OCI-LY7 (cell line): ENCODE results near the gene ANTXR1. TPM values are rescaled to one million over a fixed set of nuclear protein-coding genes. Genes with fewer than 3 reads are reported as not detected.

ENCODE experiments used
- BruUV-seq: library from RNA; stranded (reverse); fragments of 400-500 nt; replicated peaks from 2 replicates; lab custom pipeline; 2021; lab: Mats Ljungman, UMichigan
- CTCF ChIA-PET: fragments of 300-600 bp; sonication (Branson Sonifier 250); formaldehyde crosslinking; loops from one replicate; lab custom pipeline; 2022; ENCODE audit warnings: antibody characterized with exemption; ENCODE audit not compliant: unreplicated experiment; lab: Charles Lee
- POLR2A ChIA-PET: fragments of 300-600 bp; sonication (Branson Sonifier 250); formaldehyde crosslinking; loops from one replicate; lab custom pipeline; 2022; ENCODE audit warnings: antibody characterized with exemption; lab: Charles Lee
- DNase-seq: peaks from one replicate; pipeline ENCODE4 v3.0.0-alpha.2; 2015; ENCODE audit warnings: low spot score
- H2AFZ ChIP-seq: fragments of 200-600 bp; sonication (generic), shearing (Covaris generic); 2 replicates; pipeline ENCODE4 v1.6.1; 2014; ENCODE audit warnings: mild to moderate bottlenecking, antibody characterized with exemption, low read length, moderate library complexity
- H3K27ac ChIP-seq: fragments of 200-600 bp; sonication (generic); 2 replicates; pipeline ENCODE4 v1.5.1; 2014; ENCODE audit warnings: mixed run types, low read depth, mild to moderate bottlenecking, moderate library complexity, low read length, inconsistent platforms; ENCODE audit not compliant: poor library complexity, severe bottlenecking
- H3K36me3 ChIP-seq: fragments of 200-600 bp; sonication (generic); 2 replicates; pipeline ENCODE4 v1.6.1; 2014; ENCODE audit warnings: mild to moderate bottlenecking, antibody characterized with exemption, low read length, moderate library complexity, mixed read lengths; ENCODE audit not compliant: insufficient read depth
- H3K4me1 ChIP-seq: fragments of 200-600 bp; sonication (generic); 2 replicates; pipeline ENCODE4 v1.5.1; 2014; ENCODE audit warnings: mild to moderate bottlenecking, low read length; ENCODE audit not compliant: insufficient read depth, poor library complexity, severe bottlenecking
- H3K4me2 ChIP-seq: fragments of 200-600 bp; sonication (generic); 2 replicates; pipeline ENCODE4 v1.6.1; 2014; ENCODE audit warnings: mild to moderate bottlenecking, low read length
- H3K4me3 ChIP-seq: fragments of 200-600 bp; sonication (generic); 2 replicates; pipeline ENCODE4 v1.5.1; 2014; ENCODE audit warnings: mild to moderate bottlenecking, low read depth, low read length; ENCODE audit not compliant: poor library complexity, severe bottlenecking
- H3K79me2 ChIP-seq: fragments of 200-600 bp; sonication (generic); 2 replicates; pipeline ENCODE4 v1.6.1; 2016; ENCODE audit warnings: low read depth, mild to moderate bottlenecking, low read length, moderate library complexity, mixed read lengths; ENCODE audit not compliant: insufficient read depth
- H3K9me2 ChIP-seq: fragments of 200-600 bp; sonication (generic); 2 replicates; pipeline ENCODE4 v1.6.1; 2016; ENCODE audit warnings: mild to moderate bottlenecking, low read length, mixed read lengths; ENCODE audit not compliant: insufficient read depth
- H3K9me3 ChIP-seq: fragments of 200-600 bp; sonication (generic); 2 replicates; pipeline ENCODE4 v1.6.1; 2014; ENCODE audit warnings: mild to moderate bottlenecking, mixed run types, low read length, mixed read lengths
- H4K20me1 ChIP-seq: fragments of 200-600 bp; sonication (generic); 2 replicates; pipeline ENCODE4 v1.6.1; 2014; ENCODE audit warnings: mild to moderate bottlenecking, antibody characterized with exemption, low read length, moderate library complexity, mixed read lengths; ENCODE audit not compliant: insufficient read depth
- EZH2phosphoT487 ChIP-seq: fragments of 200-600 bp; sonication (generic); IDR thresholded peaks from 2 replicates; pipeline ENCODE4 v1.6.1; 2018; ENCODE audit warnings: low read depth, borderline replicate concordance, mild to moderate bottlenecking, mixed run types, antibody characterized with exemption, low read length, moderate library complexity, mixed read lengths
- intact Hi-C: fragments of 100-400 bp; cut with micrococcal nuclease; formaldehyde crosslinking; loops from one replicate; pipeline ENCODE4 v1.10.0; 2022; ENCODE audit not compliant: unreplicated experiment
- total RNA-seq, 2 experiments: library from RNA; depleted of rRNA in 1 of 2; stranded (reverse); fragments of >200 nt in 1 of 2; shearing (Covaris generic) in 1 of 2; gene quantifications; 2 replicates each; pipeline ENCODE4 v1.2.3, GENCODE V29; 2014 to 2022
- TF ChIP-seq, protein P1 (sequence below): fragments of 200-600 bp; sonication (generic); conservative IDR thresholded peaks from 2 replicates; pipeline ENCODE4 v1.5.1; 2014; ENCODE audit warnings: mild to moderate bottlenecking, antibody characterized with exemption, low read length, moderate library complexity, mixed read lengths

Gene ANTXR1
- total RNA-seq, 2 experiments from 2014 or later: not detected

DNA sequence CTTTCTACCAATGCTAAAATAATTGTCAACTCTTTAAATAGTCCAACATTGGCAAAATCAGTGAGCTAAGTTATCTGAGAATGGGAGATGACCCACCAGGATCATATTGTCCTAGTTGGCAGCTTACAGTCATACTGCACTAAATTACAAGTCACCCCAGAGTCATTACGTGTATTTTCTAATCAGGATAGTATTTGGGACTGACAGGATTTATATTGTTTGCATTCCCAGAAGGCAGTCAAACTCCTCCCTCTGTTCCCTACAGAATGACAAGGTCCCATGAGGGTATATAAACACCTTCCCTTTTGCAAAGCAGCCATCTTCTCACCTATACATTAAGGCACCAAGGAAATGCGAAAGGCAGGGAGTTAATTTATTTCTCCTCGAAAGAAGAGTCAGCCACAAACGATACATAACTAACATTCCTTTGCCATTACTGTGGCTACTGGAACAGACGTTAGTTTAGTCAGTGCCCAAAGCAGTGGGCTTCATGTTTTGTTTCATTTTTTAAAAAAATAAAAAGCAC lies 125.3 kb downstream of the ANTXR1 start:
- H3K9me2 ChIP-seq: no peaks in the 10 kb centered on the region
- intact Hi-C loops: no loop called here
- ChIA-PET POLR2A (no interaction called here), CTCF (no interaction called here)
- no peaks in the 10 kb centered on the region for H3K79me2 ChIP-seq
- no peak for TF ChIP-seq EZH2phosphoT487
- TF ChIP-seq, protein P1, sequence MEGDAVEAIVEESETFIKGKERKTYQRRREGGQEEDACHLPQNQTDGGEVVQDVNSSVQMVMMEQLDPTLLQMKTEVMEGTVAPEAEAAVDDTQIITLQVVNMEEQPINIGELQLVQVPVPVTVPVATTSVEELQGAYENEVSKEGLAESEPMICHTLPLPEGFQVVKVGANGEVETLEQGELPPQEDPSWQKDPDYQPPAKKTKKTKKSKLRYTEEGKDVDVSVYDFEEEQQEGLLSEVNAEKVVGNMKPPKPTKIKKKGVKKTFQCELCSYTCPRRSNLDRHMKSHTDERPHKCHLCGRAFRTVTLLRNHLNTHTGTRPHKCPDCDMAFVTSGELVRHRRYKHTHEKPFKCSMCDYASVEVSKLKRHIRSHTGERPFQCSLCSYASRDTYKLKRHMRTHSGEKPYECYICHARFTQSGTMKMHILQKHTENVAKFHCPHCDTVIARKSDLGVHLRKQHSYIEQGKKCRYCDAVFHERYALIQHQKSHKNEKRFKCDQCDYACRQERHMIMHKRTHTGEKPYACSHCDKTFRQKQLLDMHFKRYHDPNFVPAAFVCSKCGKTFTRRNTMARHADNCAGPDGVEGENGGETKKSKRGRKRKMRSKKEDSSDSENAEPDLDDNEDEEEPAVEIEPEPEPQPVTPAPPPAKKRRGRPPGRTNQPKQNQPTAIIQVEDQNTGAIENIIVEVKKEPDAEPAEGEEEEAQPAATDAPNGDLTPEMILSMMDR: no peak
- no peak overlapping the region for H3K4me3 ChIP-seq
- no TSS peak for BruUV-seq
- no peak for DNase-seq
- no peaks in the 10 kb centered on the region for H3K9me3 ChIP-seq
- no peak overlapping the region for H3K27ac ChIP-seq
- no peak overlapping the region for H3K4me2 ChIP-seq
- no peaks in the 10 kb centered on the region for H3K36me3 ChIP-seq
- H2AFZ ChIP-seq: no peak overlapping the region
- no peaks in the 10 kb centered on the region for H4K20me1 ChIP-seq
- no peaks in the 10 kb centered on the region for H3K4me1 ChIP-seq

DNA sequence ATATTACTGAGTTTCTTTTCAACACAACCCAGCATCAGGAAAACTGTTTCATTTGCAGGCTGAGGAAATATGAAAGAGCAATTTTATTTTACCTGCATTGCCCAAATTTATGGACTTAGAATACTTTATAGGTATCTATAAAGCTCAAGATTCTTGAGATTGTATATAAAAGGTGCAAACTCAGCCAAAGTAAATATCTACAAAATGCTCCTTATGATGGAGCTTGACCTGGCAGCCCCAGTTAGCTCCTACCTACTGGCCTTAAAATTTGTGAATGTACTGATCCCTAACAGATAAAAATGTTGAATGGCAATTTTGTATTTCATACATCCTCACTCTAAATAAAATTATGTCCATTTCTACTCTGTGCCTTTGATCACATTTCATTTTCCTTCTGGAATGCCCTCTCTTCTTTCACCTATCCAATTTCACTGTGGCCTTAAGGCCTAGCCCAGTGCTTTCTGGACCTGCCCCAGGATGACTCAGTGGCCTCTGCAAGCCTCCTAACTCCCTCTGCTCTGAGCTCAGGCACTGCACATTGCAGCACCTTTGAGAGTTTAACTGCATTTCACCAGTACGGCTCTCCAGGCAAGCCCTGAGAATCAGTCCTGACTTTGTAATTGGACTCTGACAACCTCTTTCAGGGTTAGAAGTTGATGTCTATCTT lies 125.9 kb downstream of the ANTXR1 start:
- DNase-seq: no peak
- Histone ChIP-seq H3K27ac (no peak overlapping the region), H3K4me3 (no peak overlapping the region), H4K20me1 (no peaks in the 10 kb centered on the region), H3K4me2 (no peak overlapping the region), H3K4me1 (no peaks in the 10 kb centered on the region), H2AFZ (no peak overlapping the region), H3K36me3 (no peaks in the 10 kb centered on the region), H3K9me3 (no peaks in the 10 kb centered on the region), H3K9me2 (no peaks in the 10 kb centered on the region), H3K79me2 (no peaks in the 10 kb centered on the region)
- CTCF ChIA-PET: no interaction called here
- no TSS peak for BruUV-seq
- intact Hi-C loops: no loop called here
- POLR2A ChIA-PET: no interaction called here
- TF ChIP-seq, protein P1: no peak
- TF ChIP-seq EZH2phosphoT487: no peak
